GF-D8 (cell line): ENCODE measurements around the gene SALL3.

Experiments
- DNase-seq: peaks from one replicate; lab custom pipeline; 2025; lab: John Stamatoyannopoulos, UW

SALL3 gene

GRCh38 chr18:78965917-78966792 lies 13.5 kb upstream of the SALL3 start:
- DNase-seq = no peak

- no peak for DNase-seq
Observed at GRCh38 chr18:78966793-78967106, 12.9 kb upstream of the SALL3 start.

DNA sequence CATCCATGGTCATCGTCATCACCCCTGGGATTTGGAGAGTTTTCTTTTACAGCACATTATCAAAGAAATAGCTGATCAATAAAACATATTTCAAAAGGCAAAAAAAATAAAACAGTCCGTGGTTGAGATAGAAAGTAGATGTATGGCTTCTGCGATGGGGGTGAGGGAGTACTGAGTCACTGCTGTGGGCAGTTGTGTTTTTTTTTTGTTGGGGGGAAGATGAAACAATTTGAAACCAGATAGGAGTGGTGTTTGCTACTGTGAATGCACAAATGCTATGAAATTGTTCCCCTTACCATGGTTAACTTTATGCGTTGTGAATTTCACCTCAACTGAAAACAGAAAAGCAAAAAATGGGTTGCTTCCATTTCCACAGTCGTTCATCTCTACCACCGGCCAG lies 11.9 kb upstream of the SALL3 start:
- DNase-seq = no peak

- no peak for DNase-seq
Observed at GRCh38 chr18:78969574-78970315, 9.9 kb upstream of the SALL3 start.

DNA sequence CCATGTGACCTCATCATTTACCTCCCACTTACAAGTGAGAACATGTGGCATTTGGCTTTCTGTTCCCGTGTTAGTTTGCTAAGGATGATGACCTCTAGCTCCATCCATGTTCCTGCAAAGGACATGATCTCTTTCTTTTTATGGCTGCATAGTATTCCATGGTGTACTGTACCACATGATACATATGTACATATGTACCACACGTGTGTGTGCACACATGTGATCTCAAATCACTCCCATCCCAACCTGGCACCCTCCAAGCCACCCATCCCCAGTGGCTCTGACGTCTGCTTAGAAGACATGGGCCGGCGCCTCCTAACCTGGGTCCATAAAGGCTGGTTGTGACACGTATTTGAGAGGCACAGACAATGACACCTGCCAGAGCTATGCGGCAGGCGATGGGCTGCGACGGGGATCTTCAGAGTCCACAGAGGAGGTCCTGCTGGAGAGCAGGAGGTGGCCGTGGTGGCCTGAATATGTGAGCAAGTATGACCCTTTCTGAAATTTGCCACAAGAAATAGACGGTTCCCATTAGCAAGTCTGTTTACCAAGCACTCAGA lies 8.8 kb upstream of the SALL3 start:
- DNase-seq = no peak

- no peak for DNase-seq
Observed at GRCh38 chr18:78971511-78972245, 7.9 kb upstream of the SALL3 start.

DNA sequence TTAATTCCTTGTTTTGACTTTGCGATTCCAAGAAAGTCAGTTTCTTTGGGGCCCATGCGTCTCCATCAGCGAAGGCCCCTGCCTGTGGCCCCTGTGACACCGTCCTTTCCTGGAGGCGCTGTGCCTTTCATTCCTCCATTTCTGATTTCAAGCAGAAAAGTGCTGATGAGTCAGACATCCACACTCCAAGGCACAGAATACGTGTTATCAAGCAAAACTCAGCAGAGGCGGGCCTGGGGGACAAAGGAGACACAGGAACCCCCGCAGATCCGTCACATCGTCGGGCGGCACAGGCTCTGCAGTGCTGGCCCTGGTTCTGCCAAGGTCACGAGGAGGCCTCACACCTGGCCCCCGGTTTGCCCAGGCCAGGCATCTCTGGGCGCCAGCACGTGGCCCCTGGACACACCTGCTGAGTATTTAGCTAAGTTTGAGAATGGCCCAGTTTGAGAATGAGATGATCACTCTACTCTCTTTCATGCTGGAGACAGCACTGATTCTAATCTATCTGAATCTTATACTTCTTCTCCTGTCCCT lies 7.2 kb upstream of the SALL3 start:
- no peak for DNase-seq

GRCh38 chr18:78972930-78973331 lies 6.7 kb upstream of the SALL3 start:
- no peak for DNase-seq

- no peak for DNase-seq
Observed at GRCh38 chr18:78973357-78974083, 6.1 kb upstream of the SALL3 start.

DNA sequence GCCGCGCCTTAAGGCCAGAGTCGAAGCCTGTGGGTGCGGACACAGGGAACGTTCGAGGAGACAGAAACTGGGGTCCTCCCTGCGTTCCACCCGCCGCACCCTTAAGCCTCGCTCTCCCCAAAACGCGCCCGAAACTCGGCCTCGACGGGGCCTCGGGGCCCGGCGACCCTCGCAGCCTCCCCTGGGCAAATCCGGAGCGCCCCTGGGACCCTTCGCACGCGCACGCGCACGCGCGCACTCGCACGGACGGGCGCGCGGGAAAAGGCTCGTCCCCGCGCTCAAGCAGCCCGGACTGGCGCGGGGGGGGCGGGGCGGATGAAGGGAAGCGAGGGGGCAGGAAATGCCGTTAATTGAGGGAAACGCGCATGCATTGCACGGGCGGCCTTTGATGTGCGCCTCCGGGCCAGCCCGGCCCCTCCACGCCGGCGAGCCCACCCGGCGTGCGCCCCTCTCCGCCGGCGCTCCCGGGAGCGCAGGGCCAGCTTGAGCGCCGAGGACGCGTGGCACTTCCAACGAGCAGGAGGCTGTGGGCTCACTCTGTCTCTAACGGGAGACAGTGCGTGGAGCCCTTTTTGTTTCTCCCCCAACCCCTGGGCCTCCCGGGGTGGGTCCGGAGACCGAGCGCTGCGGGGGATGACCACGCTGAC lies 5.4 kb upstream of the SALL3 start:
- DNase-seq = no peak

- DNase-seq = no peak
Observed at GRCh38 chr18:78975292-78975691, 4.3 kb upstream of the SALL3 start.

DNA sequence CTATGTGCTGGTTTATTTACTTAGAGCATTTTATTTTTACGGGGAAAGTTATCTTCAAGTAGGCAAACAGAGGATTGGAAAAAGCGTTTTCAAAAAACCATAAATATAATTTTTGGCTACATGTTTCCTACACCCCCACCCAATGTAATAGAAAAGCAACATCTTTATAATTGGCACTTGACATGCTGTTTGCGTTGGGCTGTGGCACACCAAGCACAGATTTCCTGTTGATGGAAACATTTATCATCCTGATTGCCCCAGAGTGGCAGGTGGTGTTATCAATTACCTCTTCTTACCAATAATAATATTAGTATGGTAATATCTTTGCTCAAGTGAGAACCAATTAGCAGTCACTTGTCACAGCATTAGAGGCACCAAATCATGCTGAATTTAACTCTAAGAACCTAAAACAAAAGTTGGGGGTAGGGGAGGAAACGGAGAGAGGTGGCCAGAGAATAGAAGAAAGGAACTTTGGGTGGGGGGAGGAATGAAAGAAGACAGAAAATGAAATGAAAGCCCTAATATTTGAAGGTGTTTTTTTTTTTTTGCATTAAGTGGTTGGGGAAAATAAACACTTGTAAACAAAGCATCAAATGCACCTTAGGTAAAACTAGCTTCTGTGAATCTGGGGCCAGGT lies 3.8 kb upstream of the SALL3 start:
- DNase-seq = no peak

- DNase-seq = no peak
Observed at GRCh38 chr18:78976765-78977636, 2.6 kb upstream of the SALL3 start.

- no peak for DNase-seq
Observed at GRCh38 chr18:78977637-78978348, 1.8 kb upstream of the SALL3 start.

DNA sequence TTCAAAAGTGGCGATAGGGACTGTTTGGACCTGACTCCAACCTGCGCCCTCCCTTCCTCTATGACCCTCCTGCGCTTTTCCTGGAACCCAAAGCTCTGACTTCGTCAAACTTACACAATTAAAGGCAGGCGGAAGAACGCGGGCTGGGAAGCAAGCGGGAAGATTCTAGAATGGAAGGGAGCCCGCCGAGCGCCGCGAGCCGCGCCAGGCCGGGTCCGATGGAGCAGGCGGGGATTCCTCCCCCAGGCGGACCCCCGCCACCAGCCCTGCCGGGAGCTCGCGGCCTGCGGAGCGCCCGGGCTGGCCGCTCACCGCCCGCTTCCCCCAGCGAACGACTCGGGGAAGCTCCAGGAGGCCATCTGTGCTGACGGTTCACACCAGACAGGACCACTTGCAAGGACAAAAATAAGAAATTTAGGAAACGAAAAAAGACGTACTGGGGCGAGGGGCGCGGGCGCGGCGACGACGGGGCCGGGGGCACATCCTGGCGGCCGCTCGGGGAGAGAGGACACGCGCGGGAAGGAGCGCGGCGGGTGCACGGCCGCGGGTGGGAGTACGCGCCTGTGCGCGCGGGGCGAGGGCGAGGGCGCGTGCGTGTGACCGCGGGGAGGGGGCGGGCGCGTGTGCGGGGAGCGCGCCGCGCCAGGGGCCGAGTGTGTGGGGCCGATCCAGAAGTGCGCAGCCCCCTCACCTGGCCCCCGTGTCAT lies 1.1 kb upstream of the SALL3 start:
- no peak for DNase-seq

- no peak for DNase-seq
Observed at GRCh38 chr18:78979056-78979729, 425 bp upstream of the SALL3 start.

- DNase-seq = no peak
Observed at GRCh38 chr18:78980279-78980771, 707 bp downstream of the SALL3 start.
